Fibroblast of upper back skin (primary cell): ENCODE data around the gene LZTS2.

Experiments used
- DNase-seq: peaks from one replicate; pipeline ENCODE4 v3.0.0-alpha.2; 2013

The LZTS2 gene

DNA sequence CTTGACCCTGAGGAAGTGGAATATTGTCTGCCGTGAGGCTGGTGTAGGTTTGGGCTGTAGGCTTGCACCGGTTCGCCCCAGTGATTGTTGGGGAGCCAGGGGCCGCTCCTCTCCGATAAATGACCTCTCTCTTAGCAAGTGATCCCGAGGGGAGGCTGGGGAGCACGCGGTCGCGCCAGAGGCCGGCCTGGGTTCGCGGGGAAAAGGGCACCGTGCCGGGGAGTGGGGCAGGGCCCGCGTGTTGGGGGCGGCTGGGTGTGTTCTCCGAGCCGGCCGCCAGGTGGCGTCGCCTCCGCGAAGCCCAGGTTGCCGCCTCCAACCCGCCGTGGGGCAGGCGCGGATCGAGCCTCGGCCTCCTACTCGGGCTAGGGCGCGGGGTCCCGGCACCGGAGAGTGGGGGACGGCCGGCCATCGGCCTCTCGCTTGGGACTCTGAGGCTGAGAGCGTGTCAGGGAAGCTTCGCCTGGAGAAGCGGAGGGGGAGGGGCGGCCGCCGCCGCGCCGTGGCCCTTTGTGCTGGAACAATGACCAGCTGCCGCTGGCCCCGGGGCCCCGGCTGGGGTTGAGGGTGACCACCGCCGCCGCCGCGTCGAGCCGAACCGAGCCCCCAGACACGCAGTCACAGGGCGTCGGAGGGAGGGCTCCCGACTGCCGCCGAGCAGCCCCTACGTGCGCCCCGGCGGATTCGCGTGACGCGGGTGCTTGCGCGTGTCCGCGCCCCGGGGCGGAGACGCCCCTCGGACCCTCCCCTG, 442 bp upstream of the LZTS2 start:
- DNase-seq: peak; percentile 77

DNA sequence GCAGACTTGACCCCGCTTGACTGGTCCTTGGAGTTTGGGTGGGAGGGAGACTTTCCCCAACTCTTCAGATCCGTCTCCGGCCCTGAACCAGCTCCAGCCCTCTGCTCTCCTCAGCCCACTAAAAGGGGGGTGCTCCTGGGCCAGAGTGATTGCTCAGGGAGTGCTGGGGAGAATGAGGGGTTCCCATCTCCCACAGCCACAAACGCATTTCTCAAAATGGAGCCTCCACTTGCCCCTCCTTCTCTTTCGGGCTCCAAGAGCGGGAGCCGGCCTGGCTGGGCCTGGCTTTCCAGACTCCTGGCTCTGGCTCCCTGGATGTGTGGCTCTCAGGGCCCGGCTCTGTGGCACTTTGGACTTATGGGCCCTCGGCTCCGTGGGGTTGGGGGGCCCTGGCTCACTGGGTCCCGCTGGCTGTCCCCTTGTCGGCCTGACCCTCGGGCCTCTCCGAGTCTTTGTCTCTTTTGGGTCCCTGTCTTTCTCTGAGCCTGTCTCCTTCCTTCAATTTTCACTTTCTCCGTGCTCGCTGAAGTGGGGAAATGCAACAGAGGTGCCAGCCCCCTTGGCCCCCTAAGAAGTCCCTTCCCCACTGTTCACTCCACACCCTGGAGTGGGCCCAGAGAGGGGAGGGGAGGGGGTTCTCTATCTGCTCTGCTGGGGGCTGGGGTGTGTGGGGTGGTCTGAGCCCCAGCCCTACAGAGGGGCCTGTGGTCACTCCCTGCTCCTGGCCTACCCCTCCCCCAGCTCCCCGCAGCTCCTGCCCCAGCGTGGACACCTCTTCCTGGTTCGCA, 713 bp downstream of the LZTS2 start:
- no peak for DNase-seq

DNA sequence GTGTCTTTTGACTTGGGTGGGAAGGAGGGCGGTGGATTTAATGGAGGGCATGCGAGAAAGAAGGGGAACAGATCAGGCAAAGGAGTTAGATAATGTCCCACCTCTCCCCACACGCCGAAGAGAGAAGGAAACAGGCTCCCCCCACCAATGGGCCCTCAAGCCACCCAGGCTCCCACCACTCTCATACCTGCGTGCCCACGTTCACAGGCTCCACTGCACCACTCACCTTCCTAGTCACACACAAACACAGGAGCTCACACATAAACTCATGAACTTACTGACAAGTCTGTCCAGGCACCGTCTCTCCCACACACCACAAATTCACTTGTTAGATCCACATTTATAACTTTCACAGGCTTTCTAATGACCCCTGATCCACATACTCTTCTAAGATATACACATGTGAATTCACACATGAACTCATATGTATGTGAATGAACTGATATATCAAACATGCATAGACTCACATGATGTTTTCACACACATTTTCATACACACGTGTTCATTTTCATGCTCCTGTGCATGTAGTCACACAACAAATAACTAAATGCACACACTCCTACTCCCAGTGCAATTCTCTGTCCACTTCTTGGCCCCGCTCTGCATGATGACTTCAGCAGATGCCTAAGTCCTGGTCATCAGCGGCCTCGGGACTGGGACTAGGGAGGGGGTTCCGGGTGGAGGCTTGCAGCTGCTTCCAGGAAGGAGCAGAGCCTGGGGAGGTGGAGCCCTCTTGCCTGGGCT, 1.5 kb downstream of the LZTS2 start:
- DNase-seq: peak; percentile 78

DNA sequence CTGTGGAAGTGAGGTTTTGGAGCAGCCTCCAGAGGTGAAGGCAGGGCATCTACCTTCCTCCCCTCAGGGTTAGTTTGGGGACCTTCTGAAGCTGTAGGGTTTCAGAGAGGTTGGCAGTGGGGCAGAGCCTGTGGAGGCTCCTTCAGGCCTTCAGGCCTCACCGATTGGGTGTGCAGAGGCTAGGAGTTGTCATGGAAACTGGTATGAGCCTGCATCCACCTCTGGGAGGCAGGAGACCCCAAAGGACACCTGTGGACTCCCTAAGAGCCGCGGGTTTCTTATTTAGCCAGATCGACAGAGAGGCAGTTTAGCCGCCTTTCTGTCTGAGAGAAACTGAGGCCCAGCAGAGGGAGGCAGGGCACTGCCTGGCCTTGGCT, 2.0 kb downstream of the LZTS2 start:
- no peak for DNase-seq

DNA sequence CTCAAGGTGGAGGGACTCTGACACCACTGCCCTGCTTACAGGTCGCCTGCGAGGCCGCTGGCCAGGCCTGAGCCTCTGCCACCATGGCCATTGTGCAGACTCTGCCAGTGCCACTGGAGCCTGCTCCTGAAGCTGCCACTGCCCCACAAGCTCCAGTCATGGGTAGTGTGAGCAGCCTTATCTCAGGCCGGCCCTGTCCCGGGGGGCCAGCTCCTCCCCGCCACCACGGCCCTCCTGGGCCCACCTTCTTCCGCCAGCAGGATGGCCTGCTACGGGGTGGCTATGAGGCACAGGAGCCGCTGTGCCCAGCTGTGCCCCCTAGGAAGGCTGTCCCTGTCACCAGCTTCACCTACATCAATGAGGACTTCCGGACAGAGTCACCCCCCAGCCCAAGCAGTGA, 2.8 kb downstream of the LZTS2 start:
- DNase-seq: no peak

DNA sequence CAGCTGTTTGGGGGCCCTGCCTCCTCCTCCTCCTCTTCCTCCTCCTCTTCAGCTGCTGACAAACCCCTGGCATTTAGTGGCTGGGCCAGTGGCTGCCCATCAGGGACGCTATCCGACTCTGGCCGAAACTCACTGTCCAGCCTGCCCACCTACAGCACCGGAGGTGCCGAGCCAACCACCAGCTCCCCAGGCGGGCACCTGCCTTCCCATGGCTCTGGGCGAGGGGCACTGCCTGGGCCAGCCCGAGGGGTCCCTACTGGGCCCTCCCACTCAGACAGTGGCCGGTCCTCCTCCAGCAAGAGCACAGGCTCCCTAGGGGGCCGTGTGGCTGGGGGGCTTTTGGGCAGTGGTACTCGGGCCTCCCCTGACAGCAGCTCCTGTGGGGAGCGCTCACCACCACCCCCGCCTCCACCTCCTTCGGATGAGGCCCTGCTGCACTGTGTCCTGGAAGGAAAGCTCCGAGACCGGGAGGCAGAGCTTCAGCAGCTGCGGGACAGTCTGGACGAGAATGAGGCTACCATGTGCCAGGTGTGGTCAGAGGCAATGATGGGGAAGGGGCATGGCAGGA, 4.1 kb downstream of the LZTS2 start:
- no peak for DNase-seq

DNA sequence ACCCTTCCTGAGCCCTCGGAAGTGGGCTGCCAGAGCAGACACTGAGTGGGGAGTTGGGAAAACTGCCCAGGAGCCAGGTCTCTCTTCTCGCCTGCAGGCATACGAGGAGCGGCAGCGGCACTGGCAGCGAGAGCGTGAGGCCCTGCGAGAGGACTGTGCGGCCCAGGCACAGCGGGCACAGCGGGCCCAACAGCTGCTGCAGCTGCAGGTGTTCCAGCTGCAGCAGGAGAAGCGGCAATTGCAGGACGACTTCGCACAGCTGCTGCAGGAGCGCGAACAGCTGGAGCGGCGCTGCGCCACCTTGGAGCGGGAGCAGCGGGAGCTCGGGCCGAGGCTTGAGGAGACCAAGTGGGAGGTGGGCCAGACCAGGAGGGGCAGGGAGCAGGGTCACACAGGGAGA, 5.8 kb downstream of the LZTS2 start:
- no peak for DNase-seq

DNA sequence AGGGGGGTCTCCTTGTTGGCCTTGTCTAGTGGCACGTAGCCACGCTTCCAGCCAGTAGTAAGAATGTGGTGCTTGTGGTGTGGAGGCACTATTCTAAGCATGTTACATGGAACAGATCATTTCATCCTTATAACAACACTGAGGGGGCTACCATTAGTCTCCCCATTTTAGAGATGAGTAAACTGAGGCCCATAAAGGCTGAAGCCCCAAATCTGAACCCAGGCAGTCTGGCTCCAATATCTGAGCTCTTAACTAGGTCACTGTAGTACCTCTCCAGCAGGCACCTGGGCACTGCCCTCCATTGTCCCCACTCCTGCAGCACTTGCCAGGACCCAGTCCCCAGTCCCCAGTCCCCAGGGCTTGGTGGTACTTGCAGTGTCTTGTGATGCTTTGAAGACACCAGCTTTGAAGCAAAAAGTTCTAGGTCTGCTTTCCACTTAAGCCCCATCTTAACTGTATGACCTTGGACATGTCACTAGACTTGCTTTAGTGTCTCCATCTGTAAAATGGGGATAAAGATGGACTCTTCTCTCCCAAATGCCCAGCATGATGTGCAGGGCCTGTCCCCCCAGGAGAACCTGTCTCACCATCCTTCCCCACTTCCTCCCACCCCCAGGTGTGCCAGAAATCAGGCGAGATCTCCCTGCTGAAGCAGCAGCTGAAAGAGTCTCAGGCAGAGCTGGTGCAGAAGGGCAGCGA, 6.4 kb downstream of the LZTS2 start:
- no peak for DNase-seq

DNA sequence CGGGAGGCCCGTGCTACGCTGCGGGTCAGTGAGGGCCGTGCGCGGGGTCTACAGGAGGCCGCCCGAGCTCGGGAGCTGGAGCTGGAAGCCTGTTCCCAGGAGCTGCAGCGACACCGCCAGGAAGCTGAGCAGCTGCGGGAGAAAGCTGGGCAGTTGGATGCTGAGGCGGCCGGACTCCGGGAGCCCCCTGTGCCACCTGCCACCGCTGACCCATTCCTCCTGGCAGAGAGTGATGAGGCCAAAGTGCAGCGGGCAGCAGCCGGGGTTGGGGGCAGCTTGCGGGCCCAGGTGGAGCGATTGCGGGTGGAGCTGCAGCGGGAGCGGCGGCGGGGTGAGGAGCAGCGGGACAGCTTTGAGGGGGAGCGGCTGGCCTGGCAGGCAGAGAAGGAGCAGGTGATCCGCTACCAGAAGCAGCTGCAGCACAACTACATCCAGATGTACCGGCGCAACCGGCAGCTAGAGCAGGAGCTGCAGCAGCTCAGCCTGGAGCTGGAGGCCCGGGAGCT, 7.0 kb downstream of the LZTS2 start:
- DNase-seq: no peak

DNA sequence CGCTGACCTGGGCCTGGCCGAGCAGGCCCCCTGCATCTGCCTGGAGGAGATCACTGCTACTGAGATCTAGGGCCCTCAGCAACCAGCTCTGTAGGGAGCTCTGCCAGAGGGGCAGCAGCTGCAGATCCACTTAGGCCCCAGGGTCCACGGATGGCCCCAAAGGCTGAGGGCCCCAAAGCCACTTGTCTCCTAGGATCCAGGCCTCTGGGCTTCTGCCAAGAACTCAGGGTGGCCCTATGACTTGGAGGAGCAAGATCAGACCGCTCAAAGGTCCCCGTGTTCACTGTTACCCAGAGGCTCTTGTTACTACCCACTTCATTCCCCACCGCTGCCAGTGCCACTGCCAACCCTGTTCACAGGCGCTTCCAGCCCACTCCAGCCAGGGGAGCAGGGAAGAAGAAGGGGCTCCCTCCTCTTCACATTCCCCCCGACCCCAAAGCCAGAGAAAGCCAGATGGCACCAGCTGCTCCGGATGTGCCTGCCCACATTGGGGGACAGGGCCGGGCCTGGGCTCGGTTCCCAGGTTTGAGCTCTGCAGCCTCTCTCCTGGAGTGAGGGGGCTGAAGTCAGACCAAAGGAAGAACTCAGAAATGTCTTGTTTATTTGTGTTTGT, 7.6 kb downstream of the LZTS2 start:
- DNase-seq: no peak

DNA sequence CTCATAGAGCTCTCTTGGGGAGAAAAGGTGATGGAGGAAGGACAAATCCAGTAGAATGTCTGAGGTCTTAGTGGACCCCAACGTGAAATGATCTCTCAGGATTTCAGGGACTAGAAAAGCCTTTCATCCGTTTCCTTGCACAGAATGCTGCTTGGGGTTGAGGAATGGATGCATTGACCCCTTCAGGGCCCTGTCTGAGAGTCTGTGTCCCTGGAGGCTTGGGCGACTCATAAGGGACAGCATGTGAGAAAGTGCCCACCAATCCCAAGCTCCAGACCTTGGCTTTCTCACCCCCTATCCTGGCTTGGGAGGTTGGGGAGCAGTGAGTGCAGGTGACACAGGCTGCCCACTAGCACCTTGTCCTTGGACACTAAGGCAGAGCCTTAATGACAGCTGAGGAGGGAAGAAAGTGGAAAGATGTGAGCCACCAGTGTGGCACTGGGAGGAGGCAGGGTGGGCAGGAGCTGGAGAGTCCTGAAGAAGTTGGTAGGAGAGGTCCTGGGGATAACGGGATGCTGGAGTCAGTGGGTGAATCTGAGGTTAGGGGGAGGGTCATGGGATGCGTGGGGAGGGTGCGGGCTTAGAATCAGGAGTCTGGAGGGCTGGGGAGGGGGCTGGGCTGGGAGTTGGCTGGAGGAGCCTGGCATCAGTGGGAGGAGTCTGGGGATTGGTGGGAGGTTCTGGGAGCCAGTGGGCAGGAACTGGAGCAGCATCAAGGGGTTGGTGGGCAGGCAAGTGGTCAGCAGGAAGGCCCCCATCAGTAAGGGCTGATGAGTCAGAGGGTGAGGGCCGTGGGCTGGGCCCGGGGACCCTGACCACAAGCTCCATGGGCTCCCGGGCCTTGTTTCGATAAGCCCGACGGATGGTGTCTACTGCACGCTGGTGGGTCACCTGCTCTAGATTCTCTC, 8.6 kb downstream of the LZTS2 start:
- no peak for DNase-seq

DNA sequence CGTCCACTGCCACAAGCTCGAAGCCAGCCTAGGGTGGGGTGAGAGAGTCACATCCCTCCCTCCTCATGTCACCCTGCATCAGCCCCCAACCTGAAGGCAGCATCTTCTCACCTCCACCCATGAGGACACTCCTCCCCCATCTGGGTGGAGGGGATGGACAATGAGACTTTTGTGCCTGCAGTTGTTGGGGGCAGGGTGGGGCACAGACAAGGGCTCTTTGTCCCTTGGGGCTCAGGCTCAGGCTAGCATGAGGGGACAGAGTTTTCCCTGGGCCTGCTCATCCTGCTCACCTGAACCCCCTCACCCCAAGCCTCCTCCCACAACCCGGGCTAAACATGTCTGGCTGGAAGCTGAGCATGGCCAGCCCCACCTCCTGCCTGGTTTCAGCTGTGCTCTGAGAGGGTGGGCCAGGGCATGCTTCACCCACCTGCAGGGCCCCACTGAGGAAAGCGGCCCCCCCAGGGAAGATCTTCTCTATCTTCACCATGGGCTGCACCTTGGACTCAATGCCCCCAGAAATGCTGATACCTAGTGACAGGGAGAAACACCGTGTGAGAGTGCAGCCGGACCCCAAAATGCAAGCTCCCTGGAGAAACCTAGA, 9.3 kb downstream of the LZTS2 start:
- DNase-seq: no peak

DNA sequence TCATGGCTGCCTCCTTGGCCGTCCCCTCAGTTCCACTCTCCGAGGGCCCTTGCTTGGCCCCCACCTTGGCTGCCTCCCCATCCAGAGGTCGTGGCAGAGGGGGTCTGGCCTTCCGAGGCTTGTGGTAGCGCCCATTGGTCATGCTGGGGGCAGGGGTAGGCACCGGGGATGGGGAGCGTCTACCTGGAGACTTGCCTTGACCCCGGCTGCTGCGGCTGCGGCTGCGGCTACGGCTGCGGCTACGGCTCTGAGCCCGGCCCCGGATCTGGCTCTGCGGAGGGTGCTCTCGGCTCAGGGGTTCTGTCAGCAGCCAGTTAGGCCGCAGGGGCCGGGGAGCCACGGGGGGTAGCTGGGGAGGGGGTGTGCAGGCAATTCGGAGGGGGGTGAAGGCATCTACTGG, 10.7 kb downstream of the LZTS2 start:
- DNase-seq: no peak

DNA sequence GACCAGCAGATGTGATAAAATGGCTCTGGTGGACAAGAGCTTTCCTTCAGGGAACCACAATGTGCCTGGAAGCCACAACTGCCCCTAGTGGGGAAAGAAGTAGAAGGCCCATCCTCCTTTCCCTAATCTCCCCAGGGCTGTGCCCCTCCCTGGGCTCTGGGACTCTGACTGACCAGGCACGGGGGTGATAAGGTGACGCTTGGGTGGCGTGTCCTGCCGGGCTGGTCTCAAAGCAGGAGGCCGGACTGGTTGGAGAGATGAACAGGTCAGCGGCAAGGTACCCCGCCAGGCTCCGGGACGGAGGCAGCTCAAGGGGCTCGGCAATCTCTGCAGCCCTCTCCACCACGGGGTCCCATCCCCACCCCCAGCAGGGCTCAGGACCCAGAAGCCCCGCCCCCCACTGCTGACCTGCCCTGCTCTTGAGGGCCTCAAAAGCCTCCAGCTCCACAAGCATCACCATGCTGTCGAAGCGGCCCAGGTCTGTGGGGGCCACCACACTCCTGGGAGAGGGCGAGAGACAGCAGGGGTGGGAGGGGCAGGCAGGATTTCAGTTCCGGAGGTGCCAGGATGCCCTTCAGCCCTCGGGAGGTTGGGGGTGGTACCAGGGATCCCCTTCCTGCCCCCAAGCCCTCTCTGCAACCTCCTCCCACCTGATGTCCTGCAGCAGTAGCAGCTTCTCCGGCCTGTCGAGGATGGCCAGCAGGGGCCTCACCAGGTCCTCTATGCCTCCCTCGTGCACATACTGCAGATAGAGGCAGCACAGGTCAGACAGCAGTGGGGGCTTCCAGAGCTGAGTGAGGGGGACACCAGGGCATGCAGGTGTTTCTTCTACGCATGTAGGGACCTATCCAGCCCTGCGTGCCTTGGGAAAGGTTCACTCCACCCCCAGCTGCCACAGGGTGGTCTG, 12.2 kb downstream of the LZTS2 start:
- no peak for DNase-seq

DNA sequence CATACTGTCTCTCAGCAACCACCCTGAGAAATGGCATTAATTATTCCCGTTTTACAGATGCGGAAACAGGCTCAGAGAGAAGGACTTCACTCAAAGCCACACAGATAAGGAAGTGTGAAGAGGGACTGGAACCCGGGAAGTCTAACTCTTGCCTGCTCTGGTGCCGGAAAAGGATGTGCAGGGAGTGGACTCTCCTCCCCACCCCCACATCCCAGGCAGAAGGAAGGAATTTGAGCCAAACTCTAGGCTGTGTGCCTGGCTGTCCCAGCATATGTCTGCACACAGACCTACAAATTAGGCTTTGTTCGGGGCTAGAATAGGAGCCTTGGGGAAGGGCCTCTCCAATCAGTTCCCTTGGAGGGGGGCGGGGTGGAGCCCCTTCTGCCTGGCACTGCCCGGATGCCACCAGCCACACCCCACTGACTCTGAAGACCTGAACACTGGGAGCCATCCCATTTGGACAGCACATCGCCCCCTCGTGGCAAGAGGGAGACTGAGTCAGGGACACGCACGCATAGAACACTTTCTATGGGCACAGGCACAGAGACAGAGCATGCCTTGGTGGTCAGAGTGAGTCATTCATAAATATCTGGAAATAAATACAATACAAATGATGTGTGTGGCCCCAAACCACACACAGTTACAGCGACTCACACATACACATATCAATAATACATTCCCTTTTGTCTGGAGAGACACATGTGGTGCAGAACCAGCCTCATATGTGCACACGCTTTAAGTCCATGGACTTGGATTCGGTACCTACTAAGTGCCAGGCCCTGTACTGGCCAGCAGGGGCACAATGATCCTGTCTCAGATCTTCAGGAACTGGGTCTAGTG, 13.1 kb downstream of the LZTS2 start:
- peak; percentile 94 for DNase-seq

DNA sequence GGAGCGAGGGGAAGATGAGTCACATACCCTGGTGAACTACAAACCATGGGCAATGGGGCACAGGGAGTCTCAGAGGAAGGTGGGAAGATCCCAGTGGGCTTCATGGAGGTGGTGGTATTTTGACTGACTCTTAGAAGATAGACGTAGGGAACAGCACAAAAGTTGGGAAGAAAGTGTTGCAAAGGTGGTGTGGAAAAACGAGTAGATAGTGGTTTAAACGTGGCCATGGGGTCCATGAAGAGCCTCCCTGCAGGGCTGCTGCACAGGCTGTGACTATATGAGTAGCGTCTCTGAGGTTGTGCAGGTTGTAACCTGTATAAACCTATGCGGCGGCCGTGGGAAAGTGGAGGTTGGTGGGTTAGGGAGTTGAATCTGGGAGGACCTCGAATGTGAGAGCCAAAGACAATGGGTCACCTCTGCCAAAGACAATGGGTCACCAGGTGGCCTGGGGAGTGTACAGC, 13.8 kb downstream of the LZTS2 start:
- no peak for DNase-seq

DNA sequence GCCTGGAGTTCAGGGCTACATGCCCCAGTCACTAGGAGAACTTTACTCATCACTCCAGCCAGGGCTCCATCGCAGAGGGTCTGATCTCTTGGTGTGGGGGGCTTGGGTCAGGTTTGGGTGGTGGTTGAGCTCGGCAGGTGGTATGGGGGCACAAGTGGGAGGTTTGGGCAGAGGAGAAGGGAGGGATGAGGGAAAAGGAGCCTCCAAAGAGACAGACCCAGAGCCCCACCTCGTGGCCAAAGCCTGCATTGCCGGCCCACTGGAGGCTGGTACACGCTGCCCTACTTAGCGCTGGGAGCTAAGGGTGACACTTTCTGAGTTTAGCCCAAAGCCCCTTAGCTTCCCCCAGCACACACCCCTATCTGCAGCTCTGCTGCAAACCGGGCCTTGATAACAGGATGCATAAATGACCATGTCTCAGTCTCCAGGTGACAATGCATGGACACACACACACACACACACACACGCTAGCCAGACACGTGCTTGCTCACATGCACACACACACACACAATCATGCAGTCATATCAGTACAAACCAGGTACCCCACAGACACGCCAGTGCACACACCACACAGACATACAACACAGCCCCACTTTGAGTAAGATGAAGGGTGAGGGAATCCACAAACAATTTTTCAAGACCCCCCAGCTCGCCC, 14.7 kb downstream of the LZTS2 start:
- DNase-seq: peak; percentile 61
